SK-N-SH treated with all-trans-retinoic acid at 6 μM for 48 hours (cell line): ENCODE data around the gene ZDHHC3.

Experiments
- ATAC-seq: fragments of 200-7000 bp; cut with Tn5 transposase; 3 replicates; pipeline ENCODE4 v1.9.1; 2020; ENCODE audit warnings: mild to moderate bottlenecking, moderate library complexity
- ARNTL ChIP-seq: fragments of 450-650 bp; formaldehyde crosslinking; IDR thresholded peaks from 2 replicates; pipeline ENCODE4 v1.5.0; 2020; ENCODE audit warnings: low read depth, mild to moderate bottlenecking, moderate library complexity, borderline replicate concordance
- CREB5 ChIP-seq: fragments of 250-450 bp; sonication (Bioruptor Pico); IDR thresholded peaks from 2 replicates; pipeline ENCODE4 v1.5.1; 2020; ENCODE audit warnings: low read depth, mild to moderate bottlenecking, moderate library complexity
- CSDC2 ChIP-seq: fragments of 250-450 bp; sonication (Bioruptor Pico); IDR thresholded peaks from 2 replicates; pipeline ENCODE4 v1.5.0; 2020; ENCODE audit warnings: mild to moderate bottlenecking, moderate library complexity
- GLIS3 ChIP-seq: fragments of 250-450 bp; sonication (Bioruptor Pico); IDR thresholded peaks from 2 replicates; pipeline ENCODE4 v1.5.0; 2020; ENCODE audit warnings: mild to moderate bottlenecking, moderate library complexity
- ISL1 ChIP-seq: fragments of 250-450 bp; sonication (Bioruptor Pico); IDR thresholded peaks from 2 replicates; pipeline ENCODE4 v2.1.2; 2022; ENCODE audit warnings: mild to moderate bottlenecking, moderate library complexity
- OSR1 ChIP-seq: fragments of 250-450 bp; sonication (Bioruptor Pico); IDR thresholded peaks from 2 replicates; pipeline ENCODE4 v1.8.0; 2022; ENCODE audit warnings: moderate library complexity, mild to moderate bottlenecking, inconsistent platforms
- PPARA ChIP-seq: fragments of 250-450 bp; sonication (Bioruptor Pico); IDR thresholded peaks from 2 replicates; pipeline ENCODE4 v1.5.0; 2020; ENCODE audit warnings: mild to moderate bottlenecking, borderline replicate concordance
- RARB ChIP-seq: fragments of 250-450 bp; sonication (Bioruptor Pico); IDR thresholded peaks from 2 replicates; pipeline ENCODE4 v1.8.0; 2021; ENCODE audit warnings: mild to moderate bottlenecking, moderate library complexity
- SNAI2 ChIP-seq: fragments of 250-450 bp; sonication (Bioruptor Pico); IDR thresholded peaks from 2 replicates; pipeline ENCODE4 v1.5.0; 2020; ENCODE audit warnings: mild to moderate bottlenecking, moderate library complexity
- TOX ChIP-seq: fragments of 250-450 bp; sonication (Bioruptor Pico); IDR thresholded peaks from 2 replicates; pipeline ENCODE4 v1.8.0; 2021; ENCODE audit warnings: mild to moderate bottlenecking, moderate library complexity, borderline replicate concordance
- ZC3H10 ChIP-seq: fragments of 250-450 bp; sonication (Bioruptor Pico); IDR thresholded peaks from 2 replicates; pipeline ENCODE4 v1.5.1; 2021; ENCODE audit warnings: mild to moderate bottlenecking, moderate library complexity
- ZFP30 ChIP-seq: fragments of 450-650 bp; formaldehyde crosslinking; IDR thresholded peaks from 2 replicates; pipeline ENCODE4 v1.5.0; 2022; ENCODE audit warnings: mild to moderate bottlenecking, moderate library complexity
- ZNF565 ChIP-seq: fragments of 450-650 bp; formaldehyde crosslinking; conservative IDR thresholded peaks from 2 replicates; pipeline ENCODE4 v1.5.0; 2020; ENCODE audit warnings: low read depth, mild to moderate bottlenecking, moderate library complexity
- ZNF70 ChIP-seq: fragments of 450-650 bp; formaldehyde crosslinking; IDR thresholded peaks from 2 replicates; pipeline ENCODE4 v1.5.0; 2020; ENCODE audit warnings: mild to moderate bottlenecking, moderate library complexity
- ZNF8 ChIP-seq: fragments of 450-650 bp; formaldehyde crosslinking; IDR thresholded peaks from 2 replicates; pipeline ENCODE4 v1.5.0; 2020; ENCODE audit warnings: mild to moderate bottlenecking, moderate library complexity
- TF ChIP-seq, protein P1 (sequence below): fragments of 250-450 bp; sonication (Bioruptor Pico); IDR thresholded peaks from 2 replicates; pipeline ENCODE4 v1.8.0; 2021; ENCODE audit warnings: low read depth, mild to moderate bottlenecking, moderate library complexity, borderline replicate concordance
- TF ChIP-seq, protein P2 (sequence below): fragments of 250-450 bp; sonication (Bioruptor Pico); IDR thresholded peaks from 2 replicates; pipeline ENCODE4 v1.8.0; 2020; ENCODE audit warnings: mild to moderate bottlenecking, moderate library complexity, borderline replicate concordance
- TF ChIP-seq, protein P3 (sequence below): fragments of 250-450 bp; sonication (Bioruptor Pico); IDR thresholded peaks from 2 replicates; pipeline ENCODE4 v1.5.0; 2020; ENCODE audit warnings: mild to moderate bottlenecking, moderate library complexity

Gene ZDHHC3

DNA sequence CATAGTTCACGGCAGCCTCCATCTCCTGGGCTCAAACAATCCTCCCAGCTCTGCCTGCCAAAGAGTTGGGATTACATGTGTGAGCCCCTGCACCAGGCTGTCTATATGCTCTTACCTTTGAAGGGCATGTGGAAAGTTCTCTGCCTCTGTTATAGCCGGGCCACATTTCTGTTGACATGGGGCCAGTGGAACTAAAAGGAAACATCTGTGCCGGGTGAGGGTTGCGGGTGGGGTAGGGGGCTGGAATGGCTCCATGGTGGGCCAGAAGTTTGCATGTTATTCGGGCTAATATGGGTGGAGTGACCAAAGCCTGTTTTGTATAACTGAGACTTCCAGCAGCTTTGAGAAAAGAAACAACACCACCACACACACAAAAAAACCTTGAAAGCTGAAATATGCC lies 41.8 kb upstream of the ZDHHC3 start:
- TF ChIP-seq ZC3H10 (no peak), ZNF8 (CRISPR knock-in tag) (no peak)
- ATAC-seq = no peak

- no peak for ATAC-seq
- TF ChIP-seq ZFP30 (no peak), RARB (no peak), CSDC2 (CRISPR knock-in tag) (no peak), PPARA (CRISPR knock-in tag) (no peak), SNAI2 (no peak), CREB5 (no peak), ARNTL (CRISPR knock-in tag) (no peak), TOX (no peak), OSR1 (no peak), GLIS3 (no peak)
- TF ChIP-seq, protein P1, sequence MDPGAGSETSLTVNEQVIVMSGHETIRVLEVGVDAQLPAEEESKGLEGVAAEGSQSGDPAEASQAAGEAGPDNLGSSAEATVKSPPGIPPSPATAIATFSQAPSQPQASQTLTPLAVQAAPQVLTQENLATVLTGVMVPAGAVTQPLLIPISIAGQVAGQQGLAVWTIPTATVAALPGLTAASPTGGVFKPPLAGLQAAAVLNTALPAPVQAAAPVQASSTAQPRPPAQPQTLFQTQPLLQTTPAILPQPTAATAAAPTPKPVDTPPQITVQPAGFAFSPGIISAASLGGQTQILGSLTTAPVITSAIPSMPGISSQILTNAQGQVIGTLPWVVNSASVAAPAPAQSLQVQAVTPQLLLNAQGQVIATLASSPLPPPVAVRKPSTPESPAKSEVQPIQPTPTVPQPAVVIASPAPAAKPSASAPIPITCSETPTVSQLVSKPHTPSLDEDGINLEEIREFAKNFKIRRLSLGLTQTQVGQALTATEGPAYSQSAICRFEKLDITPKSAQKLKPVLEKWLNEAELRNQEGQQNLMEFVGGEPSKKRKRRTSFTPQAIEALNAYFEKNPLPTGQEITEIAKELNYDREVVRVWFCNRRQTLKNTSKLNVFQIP (CRISPR knock-in tag) = no peak
- TF ChIP-seq, all 23 proteins: peak for 0
Observed at GRCh38 chr3:45016916-45017315, 40.9 kb upstream of the ZDHHC3 start.

GRCh38 chr3:45012577-45012976 lies 36.6 kb upstream of the ZDHHC3 start:
- ATAC-seq = no peak
- no peak for TF ChIP-seq PPARA (CRISPR knock-in tag)
- no peak for TF ChIP-seq ZNF8 (CRISPR knock-in tag)
- TF ChIP-seq CSDC2 (CRISPR knock-in tag) = no peak
- no peak for TF ChIP-seq ZNF565 (CRISPR knock-in tag)
- TF ChIP-seq TOX = no peak
- TF ChIP-seq RARB = no peak
- no peak for TF ChIP-seq ZNF70 (CRISPR knock-in tag)
- TF ChIP-seq CREB5 = no peak

DNA sequence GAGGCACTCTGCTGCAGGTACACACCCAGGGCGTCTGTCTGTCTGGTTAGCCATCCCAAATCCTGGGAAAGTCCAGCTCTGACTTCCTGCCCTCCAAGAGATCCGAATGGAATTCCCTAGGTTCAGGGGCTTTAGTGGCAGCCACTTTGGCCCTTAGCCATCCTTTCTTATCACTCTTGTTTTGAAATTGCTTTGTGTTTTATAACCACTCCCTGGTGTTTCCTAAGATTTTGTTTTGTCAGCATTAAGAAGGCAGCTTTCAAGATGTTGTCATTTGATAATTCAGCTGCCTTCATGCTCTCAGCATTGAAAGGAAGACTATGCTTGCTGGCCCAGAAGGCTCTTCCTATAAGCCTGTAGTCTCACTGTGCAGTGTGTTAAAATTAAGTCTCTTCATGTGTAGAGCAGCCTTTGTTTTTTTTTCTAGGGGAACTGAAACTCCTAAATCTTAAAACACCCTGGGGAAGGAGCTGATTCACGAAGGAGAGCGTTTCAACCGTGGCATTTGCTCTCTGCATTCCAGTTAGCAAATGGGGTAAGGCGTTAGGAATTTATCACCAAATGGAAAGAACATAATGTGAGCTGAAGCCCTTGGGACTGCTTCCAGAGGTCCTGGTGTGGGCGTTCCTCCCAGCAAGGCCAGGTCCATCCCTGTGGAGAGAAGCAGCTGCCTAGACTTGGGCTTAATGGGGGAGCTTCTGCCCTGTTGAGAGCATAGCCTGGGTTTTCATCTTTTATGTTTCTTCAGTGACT lies 36.0 kb upstream of the ZDHHC3 start:
- TF ChIP-seq ISL1 = peak; percentile 30; the same call in 1 of the 2 replicates
- TF ChIP-seq ZNF8 (CRISPR knock-in tag) = no peak
- peak; percentile 70 for ATAC-seq

- TF ChIP-seq ISL1 (peak; percentile 93), CREB5 (peak; percentile 90), RARB (no peak), SNAI2 (no peak)
- TF ChIP-seq, protein P2, sequence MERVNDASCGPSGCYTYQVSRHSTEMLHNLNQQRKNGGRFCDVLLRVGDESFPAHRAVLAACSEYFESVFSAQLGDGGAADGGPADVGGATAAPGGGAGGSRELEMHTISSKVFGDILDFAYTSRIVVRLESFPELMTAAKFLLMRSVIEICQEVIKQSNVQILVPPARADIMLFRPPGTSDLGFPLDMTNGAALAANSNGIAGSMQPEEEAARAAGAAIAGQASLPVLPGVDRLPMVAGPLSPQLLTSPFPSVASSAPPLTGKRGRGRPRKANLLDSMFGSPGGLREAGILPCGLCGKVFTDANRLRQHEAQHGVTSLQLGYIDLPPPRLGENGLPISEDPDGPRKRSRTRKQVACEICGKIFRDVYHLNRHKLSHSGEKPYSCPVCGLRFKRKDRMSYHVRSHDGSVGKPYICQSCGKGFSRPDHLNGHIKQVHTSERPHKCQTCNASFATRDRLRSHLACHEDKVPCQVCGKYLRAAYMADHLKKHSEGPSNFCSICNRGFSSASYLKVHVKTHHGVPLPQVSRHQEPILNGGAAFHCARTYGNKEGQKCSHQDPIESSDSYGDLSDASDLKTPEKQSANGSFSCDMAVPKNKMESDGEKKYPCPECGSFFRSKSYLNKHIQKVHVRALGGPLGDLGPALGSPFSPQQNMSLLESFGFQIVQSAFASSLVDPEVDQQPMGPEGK (CRISPR knock-in tag) = peak; percentile 87; the same call in 1 of the 2 replicates
- TF ChIP-seq, protein P3, sequence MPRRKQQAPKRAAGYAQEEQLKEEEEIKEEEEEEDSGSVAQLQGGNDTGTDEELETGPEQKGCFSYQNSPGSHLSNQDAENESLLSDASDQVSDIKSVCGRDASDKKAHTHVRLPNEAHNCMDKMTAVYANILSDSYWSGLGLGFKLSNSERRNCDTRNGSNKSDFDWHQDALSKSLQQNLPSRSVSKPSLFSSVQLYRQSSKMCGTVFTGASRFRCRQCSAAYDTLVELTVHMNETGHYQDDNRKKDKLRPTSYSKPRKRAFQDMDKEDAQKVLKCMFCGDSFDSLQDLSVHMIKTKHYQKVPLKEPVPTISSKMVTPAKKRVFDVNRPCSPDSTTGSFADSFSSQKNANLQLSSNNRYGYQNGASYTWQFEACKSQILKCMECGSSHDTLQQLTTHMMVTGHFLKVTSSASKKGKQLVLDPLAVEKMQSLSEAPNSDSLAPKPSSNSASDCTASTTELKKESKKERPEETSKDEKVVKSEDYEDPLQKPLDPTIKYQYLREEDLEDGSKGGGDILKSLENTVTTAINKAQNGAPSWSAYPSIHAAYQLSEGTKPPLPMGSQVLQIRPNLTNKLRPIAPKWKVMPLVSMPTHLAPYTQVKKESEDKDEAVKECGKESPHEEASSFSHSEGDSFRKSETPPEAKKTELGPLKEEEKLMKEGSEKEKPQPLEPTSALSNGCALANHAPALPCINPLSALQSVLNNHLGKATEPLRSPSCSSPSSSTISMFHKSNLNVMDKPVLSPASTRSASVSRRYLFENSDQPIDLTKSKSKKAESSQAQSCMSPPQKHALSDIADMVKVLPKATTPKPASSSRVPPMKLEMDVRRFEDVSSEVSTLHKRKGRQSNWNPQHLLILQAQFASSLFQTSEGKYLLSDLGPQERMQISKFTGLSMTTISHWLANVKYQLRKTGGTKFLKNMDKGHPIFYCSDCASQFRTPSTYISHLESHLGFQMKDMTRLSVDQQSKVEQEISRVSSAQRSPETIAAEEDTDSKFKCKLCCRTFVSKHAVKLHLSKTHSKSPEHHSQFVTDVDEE (CRISPR knock-in tag) = peak; percentile 57; the same call in 1 of the 2 replicates
- ATAC-seq = peak; percentile 97
Observed at GRCh38 chr3:45010811-45011333, 34.9 kb upstream of the ZDHHC3 start.
